GM13976 (cell line): ENCODE data around the gene SPINK2.

ENCODE experiments used
- DNase-seq: peaks from one replicate; pipeline ENCODE4 v3.0.0; 2012; ENCODE audit warnings: low spot score
- CTCF ChIP-seq: IDR thresholded peaks from 2 replicates; pipeline ENCODE4 v1.5.1; 2012; ENCODE audit warnings: borderline replicate concordance, mild to moderate bottlenecking; ENCODE audit not compliant: insufficient read depth; ENCODE audit errors: extremely low read depth, missing control alignments, control extremely low read depth
- in situ Hi-C: fragments of 300-500 bp; cut with MboI; formaldehyde crosslinking; loops from one replicate; pipeline ENCODE4 v1.12.0; 2022; ENCODE audit warnings: low sequenced_read_pairs, mixed read lengths, inconsistent platforms; ENCODE audit not compliant: unreplicated experiment

SPINK2 gene

DNA sequence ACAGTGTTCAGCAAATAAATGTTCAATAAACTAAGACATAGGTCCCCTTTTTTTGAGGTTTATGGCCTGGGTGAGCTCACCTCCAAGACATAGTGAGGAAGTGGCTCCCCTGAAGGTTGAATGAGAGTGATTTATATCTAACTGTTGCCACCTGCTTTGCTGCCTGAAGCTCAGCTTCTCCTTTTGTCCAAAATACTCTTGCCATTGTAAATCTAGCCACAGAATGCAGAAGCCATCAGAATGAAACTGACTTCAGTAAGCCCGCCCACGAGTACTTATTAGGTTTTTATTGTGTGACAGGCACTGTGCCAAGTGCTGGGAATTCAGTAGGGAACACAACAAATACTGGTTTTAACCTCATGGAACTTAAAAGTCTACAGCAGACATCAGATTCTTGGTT is 18.0 kb downstream of the SPINK2 start:
- in situ Hi-C loops: no loop called here
- no peak for DNase-seq
- TF ChIP-seq CTCF: no peak

- in situ Hi-C loops: no loop called here
These were observed 21.4 kb downstream of the SPINK2 start for GRCh38 chr4:56799824-56800756.

DNA sequence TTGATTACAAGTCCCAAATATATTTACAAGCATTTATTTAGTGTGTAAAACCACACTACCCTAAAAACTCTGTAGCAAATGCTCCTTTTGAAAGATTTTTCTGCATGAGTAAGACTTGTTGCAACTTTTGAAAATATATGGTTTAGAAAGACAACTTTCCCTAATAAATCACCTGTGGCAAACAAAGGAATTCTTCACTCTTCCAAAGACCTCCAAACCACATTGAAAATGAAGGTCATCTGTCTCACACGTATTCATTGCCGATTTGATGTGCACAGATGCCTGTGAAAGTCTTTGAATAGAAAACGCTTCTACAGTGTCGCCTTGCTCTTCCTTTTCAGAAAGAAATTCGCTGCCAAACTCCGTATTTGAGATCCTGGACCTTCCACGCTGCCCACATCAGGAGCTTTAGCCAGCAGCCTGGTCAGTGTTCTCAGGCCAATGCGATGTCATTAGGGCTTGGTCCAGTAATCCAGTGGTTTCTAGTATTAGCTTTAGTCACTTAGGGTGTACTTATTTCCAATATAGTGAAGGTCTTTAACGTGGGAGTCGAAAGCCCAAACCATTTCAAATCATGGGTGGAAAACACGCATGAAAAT is 22.2 kb downstream of the SPINK2 start:
- DNase-seq: no peak
- in situ Hi-C loops: no loop called here
- TF ChIP-seq CTCF: no peak

More at GRCh38 chr4:56799824-56800756, 21.4 kb downstream of the SPINK2 start:
- peak; percentile 88 for TF ChIP-seq CTCF
- peak; percentile 74 for DNase-seq

DNA sequence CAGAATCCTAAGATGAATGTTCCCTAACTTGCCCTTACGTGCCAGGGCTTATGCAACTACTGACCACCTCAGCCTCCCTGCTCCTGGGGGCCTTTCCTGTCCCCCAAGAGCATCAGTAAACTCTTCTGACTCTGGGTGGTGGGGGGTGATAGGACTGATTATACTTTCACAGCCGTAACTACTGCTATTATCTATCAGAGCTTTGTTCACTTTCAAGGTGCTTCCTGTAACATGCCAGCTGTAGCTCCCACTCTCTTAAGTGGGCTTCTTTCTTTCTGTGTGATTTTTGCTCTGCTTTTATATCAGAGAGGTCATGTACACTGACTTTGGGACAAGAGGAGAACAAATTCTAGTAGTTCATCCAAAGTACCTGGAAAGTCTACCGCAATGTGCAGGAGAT is 25.3 kb downstream of the SPINK2 start:
- no peak for TF ChIP-seq CTCF
- no peak for DNase-seq
- in situ Hi-C loops: no loop called here

DNA sequence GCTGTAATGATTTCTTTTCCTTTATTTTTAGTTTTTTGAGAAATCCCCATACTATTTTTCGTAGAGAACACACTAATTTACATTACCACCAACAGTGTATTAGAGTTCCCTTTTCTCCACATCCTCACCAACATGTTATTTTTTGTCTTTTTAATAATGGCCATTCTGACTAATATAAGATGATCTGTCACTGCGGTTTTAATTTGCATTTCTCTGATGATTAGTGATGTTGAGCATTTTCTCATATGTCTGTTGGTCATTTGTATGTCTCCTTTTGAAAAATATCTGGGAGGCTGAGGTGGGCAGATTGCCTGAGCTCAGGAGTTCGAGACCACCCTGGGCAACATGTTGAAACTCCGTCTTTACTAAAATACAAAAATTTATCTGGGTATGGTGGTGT is 30.2 kb downstream of the SPINK2 start:
- TF ChIP-seq CTCF: no peak
- no peak for DNase-seq
- in situ Hi-C loops: no loop called here

GRCh38 chr4:56790691-56791091 is 30.8 kb downstream of the SPINK2 start:
- no peak for DNase-seq
- in situ Hi-C loops: no loop called here

More at GRCh38 chr4:56790691-56791091, 30.8 kb downstream of the SPINK2 start:
- TF ChIP-seq CTCF: no peak
